IPS DF 4.7 (cell line): ENCODE results near the gene NAT8L.
"Not testable (repeated sequence)": the region's sequence is repeated elsewhere in the genome, so short reads cannot be mapped to it uniquely, and the experiment has no call there.

ENCODE experiments used
- DNase-seq: peaks from one replicate; pipeline ENCODE4 v3.0.0-alpha.2; 2013; ENCODE audit warnings: low spot score; ENCODE audit errors: extremely low read depth

Gene NAT8L, protein sequence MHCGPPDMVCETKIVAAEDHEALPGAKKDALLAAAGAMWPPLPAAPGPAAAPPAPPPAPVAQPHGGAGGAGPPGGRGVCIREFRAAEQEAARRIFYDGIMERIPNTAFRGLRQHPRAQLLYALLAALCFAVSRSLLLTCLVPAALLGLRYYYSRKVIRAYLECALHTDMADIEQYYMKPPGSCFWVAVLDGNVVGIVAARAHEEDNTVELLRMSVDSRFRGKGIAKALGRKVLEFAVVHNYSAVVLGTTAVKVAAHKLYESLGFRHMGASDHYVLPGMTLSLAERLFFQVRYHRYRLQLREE

DNA sequence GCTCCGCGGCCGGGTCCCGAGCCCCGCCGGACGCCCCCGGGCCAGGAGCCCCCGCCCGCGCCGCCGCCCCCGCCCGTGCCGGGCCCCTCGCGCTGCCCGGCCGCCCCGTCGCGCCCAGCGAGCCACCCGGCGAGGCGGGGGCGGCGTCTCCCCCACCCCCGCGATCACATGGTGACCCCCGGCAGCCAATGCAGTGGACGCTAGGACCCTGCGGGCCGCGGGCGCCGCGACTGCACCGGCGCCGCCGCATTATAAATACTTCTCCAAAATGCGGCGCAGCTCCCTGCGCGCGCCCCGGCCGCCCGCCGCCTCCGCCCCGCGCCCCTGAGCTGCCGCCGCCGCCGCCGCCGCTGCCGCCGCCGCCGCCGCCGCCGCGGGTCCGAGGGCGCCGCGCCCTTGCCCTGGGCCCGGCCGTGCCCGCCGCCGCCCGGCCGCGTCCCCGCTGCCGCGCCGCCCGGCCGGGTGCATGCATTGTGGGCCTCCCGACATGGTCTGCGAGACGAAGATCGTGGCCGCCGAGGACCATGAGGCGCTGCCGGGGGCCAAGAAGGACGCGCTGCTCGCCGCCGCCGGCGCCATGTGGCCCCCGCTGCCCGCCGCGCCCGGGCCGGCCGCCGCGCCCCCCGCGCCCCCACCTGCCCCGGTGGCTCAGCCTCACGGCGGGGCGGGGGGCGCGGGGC, at the start of gene NAT8L:
Gene NAT8L, plus strand, starts transcription at position 282 of the 680 bp plus-strand sequence. Its CDS starts 185 bp downstream, at position 467.
- no peak for DNase-seq

DNA sequence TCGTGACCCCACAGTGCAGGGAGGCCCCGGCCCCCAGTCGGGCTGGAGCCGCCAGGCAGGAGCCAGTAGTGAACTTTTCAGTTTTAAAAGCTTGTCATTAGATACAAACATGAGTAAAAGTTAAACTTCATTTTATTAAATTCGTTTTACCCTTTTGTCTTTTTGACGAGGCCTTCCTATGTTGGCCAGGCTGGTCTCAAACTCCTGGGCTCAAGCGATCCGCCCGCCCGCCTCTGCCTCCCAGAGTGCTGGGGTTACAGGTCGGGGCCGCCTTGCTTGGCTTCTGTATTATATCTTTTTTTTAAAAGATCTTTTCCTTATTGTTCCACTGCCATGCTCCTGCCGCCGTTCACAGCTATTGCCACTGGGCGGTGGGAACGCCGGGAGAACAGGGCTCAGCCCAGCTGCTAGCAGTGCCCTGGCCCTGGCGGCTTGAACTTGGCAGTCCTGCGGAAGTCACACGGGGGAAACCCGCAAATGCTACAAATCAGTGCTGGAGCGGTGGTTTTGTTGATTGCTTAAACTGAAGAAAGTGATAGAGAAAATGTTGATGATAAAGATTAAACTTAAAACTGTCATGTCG, 49.4 kb upstream of the NAT8L start:
- DNase-seq = no peak

DNA sequence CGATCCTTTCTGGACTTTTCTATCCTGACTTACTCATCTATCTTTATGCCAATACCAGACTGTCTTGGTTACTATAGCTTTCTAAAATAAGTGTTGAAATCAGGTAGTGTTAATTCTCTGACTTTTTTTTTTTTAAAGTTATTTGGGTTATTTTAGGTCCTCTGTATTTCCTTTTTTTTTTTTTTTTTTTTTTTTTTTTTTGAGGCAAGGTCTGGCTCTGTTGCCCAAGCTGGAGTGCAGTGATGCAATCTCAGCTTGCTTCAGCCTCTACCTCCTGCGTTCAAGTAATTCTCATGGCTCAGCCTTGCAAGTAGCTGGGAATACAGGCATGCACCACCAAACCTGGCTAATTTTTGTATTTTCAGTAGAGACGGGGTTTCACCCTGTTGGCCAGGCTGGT, 47.5 kb upstream of the NAT8L start:
- no peak for DNase-seq

DNA sequence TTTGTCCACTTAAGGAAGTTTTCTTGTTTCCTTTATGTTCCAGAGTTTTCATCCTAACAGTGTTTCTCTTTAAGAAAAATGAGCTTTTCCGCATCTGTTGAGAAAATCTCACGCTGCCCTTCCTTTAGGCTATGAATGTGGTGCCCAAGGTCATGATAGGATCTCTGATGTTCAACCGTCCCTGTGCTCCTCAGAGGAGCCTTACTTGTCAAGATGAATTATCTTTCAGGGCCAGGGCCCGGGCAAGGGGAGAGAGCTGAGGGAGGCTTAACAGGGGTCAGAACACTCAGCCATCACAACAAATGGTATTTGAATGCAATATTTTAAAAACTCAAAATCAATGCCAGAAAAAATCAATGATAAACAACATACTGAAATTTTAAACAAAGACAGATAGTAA, 44.1 kb upstream of the NAT8L start:
- no peak for DNase-seq

DNA sequence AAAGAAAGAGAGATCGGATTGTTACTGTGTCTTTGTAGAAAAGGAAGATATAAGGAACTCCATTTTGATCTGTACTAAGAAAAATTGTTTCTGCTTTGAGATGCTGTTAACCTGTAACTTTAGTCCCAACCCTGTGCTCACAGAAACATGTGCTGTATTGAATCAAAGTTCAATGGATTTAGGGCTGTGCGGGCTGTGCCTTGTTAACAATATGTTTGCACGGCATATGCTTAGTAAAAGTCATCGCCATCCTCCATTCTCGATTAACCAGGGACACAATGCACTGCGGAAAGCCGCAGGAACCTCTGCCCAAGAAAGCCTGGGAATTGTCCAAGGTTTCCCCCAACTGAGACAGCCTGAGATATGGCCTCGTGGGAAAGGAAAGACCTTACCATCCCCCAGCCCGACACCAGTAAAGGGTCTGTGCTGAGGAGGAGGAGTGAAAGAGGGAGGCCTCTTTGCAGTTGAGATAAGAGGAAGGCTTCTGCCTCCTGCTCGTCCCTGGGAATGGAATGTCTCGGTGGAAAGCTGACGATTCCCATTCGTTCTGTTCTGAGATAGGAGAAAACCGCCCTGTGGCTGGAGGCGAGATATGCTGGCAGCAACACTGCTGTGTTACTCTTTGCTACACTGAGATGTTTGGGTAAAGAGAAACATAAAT, 37.6 kb upstream of the NAT8L start:
- not testable (repeated sequence) for DNase-seq

DNA sequence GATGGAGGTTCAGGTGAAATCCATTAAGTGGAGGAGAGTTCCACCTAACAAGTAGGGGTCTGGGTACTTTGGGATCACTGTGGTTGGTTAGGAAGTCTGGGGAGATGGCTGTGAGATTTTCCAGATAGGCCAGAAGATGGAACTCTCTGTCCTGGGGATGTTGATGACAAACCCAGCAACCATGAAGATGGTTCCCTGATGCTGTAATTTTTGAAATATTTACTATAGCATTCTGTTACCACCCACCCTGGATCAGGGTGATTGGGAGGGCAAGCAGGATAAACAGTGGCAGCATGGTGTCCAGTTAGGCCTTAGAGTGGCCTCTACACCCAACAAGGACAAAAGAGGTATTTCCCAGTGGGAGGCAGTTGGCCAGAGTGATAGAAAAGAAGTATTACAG, 34.4 kb upstream of the NAT8L start:
- DNase-seq = no peak

DNA sequence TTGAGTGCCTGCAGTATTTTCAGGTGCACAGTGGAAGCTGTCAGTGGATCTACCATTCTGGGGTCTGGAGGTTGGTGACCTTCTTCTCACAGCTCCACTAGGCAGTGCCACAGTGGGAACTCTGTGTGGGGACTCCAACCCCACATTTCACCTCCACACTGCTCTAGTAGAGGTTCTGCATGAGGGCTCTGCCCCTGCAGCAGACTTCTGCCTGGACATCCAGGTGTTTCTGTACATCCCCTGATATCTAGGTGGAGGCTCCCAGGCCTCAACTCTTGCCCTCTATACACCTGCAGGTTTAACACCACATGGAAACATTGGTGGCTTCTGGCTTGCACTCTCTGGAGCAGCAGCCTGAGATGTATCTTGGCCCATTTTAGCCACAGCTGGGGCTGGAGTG, 33.3 kb upstream of the NAT8L start:
- DNase-seq = no peak

DNA sequence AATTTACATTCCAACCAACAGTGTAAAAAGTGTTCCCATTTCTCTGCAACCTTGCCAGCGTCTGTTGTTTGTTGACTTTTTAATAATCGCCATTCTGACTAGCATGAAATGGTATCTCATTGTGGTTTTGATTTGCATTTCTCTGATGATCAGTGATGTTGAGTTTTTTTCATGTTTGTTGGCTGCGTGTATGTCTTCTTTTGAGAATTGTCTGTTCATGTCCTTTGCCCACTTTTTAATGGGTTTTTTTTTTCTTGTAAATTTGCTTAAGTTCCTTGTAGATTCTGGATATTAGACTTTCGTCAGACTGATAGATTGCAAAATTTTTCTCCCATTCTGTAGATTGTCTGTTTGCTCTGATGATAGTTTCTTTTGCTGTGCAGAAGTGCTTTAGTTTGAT, 32.0 kb upstream of the NAT8L start:
- not testable (repeated sequence) for DNase-seq

DNA sequence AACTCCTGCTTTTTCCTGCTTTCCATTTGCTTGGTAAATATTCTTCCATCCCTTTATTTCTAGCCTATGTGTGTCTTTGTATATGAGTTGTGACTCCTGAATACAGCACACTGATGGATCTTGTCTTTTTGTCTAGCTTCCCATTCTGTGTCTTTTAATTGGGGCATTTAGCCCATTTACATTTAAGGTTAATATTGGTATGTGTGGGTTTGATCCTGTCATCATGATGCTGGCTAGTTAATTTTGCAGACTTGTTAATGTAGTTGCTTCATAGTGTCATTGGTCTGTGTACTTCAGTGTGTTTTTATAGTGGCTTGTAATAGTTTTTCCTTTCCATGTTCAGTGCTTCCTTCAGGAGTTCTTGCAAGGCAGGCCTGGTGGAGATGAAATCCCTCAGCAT, 28.0 kb upstream of the NAT8L start:
- DNase-seq = not testable (repeated sequence)

DNA sequence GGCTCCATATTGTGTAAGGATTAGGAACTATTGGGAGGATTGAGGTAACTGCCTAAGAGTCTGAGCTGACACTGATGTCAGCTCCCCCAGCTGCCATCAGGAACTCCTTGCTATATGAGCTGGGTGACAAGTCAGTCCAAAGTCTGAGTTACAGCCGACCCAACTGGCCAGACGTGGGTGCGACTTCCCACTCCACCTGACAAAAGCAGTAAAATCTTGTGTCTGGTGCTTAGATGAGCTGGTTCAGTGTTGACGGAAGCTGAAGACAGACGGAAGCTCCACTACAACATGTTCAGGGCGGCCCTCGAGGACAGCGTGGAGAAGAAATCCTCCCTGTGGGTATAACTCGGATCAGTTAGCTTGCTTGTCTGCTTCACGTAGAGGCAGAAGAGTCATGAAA, 22.8 kb upstream of the NAT8L start:
- DNase-seq = no peak

DNA sequence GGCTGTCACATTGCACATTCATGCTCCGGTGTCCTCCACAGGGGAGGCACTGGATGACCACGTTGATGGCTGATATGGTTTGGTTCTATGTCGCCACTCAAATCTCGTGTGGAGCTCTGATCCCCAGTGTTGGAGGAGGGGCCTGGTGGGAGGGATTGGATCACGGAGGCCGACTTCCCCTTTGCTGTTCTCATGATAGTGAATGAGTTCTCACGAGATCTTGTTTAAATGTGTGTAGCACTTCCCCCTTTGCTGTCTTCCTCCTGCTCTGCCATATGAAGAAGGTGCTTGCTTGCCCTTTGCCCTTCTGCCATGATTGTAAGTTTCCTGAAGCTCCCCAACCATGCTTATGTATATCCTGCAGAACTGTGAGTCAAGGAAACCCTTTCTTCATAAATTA, 22.3 kb upstream of the NAT8L start:
- DNase-seq = no peak

DNA sequence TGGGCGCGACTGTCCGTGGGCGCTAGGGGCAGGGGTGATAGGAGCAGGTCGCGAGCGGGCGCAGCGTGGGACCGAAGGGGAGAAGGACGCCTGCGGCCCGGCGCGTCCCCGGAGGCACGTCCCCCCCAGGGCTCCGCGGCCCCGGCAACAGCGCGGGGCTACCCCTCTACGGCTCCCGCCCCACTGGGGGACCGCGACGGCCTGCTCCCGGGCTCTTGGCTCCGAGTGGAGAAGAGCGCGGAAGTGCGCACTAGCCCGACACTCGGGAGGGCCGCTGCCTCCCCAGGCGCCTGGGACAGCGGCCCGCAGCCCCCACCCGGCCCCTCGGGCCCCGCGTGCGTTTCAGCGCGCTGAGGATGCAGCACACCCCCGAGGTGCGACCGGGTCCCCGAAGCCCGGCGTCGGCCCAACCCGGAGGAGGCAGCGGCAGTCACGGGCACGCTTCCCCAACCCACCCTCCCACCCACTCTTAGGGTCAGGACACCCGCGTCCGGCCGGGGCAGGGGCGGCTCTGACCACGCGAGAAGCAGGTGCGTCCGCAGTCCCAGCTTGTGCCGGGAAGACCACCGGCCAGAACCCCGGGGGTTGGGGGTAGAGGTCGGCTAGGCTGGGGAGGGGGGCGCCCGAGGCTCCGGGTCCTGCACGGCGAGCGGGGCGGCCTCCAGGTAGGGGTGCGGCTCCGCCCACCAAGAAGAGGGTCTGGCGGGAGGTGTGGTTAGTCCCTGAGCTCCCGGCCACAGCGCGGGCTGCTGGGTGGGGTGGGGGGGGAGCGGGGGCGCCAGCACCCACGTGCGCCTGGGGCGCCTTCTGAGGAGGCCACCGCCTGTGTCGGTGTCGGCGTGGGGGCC, 18.5 kb upstream of the NAT8L start:
- no peak for DNase-seq

DNA sequence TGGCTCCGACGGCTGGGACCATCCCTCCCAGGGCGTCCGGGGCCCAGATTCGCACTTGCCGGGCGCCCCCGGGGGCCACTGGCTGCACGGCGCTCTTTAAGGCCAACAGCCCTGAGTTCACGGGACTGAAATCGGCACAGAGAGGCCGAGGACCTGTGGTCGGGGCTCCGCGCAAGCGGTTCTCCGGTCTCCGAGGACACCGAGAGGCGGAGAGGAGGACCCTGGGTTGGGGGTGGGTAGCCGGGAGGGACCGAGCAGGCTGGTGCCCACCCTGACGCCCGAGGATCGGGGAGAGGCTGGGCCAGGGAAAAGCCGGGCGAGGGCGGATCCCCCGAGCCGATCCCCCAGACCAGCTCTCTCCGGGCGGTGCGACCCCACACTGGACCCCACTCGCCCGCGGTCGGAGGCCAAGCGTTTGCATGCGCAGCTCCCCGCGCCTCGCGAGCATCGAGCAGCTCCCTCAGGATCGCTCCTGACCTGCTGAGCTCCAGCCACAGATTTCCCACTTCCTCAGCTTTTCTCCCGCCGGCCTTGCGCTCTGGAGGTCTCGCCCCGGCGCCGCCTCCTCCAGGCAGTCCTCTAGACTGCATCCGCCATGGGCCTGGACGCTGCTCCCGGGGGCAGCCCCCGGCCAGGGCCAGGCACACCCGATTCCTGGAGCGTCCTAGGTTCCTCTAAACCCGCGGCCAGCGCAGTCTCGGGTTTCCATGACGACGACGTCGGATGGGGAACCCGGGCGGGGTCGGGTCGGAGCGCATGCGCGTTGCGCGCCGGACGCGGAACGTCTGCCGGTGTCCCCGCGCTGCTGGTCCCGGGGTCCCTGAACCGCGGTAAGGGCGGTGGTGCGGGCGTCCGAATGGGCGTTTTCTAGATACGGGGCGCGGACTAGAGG, 17.6 kb upstream of the NAT8L start:
- peak; percentile 53 for DNase-seq

DNA sequence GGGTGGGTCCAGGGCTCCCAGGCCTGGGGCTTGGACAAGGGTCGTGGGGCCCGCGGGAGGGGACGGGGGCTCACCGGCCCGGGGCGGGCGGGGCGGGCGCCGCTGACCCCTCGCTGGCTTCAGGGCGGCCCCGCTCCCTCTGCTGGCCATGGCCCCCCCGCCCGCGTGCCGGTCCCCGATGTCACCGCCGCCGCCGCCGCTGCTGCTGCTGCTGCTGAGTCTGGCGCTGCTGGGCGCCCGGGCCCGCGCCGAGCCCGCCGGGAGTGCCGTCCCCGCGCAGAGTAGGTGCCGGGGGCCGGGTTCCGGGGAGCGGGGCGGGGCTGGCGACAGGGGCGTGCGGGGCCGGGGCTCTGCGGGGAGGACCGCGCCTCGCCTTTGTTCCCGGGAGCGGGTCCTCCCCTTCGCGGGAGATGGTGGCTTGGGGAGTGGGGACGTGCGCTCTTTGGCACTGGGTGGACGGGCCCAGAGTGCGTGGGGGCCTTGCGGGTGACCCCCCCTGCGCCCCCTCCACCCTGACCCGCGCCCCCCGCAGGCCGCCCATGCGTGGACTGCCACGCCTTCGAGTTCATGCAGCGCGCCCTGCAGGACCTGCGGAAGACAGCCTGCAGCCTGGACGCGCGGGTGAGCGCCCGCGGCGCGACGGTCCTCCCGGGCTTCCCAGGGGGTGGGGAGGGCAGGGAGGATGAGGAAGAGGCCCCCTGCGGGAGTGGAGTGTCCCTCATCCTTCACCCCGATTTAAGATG, 16.8 kb upstream of the NAT8L start:
- DNase-seq = no peak

DNA sequence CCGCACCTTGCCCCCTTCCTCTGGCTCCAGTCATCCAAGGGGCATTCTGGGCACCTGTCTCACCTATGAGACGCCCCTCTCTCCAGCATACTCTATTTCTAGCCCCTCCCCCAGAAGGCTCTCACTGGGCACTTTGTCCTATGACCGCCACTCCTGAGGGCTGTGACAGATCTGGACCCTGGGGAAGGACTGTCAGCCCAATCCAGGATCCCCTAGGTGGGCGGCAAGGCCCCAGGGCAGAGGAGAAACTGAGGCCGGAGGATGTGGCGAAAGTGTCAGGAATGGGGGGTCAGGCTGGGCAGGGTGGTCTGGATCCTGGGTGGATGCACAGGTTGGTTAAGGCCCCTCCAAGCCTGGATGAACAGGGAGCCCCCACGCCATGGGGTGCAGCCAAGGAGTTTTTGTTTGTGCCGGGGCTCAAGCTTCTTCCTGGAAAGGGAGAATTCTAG, 16.2 kb upstream of the NAT8L start:
- no peak for DNase-seq

DNA sequence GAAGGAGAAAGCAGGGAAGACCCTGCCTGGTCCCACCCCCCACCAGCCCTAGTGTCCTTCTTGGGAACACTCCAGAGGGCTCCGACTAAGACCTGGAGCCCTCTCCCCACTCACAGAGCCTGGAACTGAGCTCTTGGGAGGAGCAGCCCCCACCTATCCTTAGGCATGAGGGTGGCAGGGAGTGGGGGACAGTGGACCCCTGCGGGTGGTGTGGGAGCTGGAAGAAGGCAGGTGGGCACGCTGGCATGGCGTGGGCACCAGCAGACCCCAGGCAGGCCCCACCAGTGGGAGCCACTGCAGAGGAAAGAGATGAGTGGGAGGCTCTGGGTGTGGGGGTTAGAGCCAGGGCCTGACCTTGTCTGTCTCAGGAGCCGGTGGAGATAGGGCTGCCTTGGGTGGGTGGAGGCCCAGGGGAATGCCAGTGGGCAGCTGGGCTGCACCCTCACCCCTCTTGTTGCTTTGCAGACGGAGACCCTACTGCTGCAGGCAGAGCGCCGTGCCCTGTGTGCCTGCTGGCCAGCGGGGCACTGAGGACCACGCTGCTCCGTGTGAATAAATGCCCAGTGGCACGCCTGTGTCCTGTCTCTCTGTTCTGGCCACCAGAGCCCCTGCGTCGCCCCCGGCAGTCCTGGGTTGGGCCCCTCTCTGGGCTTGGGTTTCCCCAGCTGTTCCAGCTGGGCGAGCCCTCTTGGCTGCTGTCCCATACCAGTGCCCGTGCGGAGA, 15.6 kb upstream of the NAT8L start:
- no peak for DNase-seq

DNA sequence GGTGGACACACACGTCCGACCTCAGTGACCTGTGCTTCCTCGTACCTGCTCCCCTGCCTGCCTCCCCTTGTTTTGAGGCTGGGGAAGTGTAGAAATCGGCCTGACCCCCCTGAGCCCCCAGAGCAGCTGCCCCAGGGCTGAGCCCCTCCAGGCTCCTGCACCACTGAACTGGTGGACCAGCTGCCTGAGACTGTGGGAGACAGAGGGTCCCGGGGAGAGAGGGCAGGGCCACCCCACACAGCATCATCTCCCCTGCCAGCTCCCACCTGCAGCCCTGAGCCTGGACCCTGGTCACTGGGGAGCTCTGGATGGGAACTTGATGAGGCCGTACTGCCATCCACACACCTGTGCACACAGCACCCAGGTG, 15.0 kb upstream of the NAT8L start:
- no peak for DNase-seq

DNA sequence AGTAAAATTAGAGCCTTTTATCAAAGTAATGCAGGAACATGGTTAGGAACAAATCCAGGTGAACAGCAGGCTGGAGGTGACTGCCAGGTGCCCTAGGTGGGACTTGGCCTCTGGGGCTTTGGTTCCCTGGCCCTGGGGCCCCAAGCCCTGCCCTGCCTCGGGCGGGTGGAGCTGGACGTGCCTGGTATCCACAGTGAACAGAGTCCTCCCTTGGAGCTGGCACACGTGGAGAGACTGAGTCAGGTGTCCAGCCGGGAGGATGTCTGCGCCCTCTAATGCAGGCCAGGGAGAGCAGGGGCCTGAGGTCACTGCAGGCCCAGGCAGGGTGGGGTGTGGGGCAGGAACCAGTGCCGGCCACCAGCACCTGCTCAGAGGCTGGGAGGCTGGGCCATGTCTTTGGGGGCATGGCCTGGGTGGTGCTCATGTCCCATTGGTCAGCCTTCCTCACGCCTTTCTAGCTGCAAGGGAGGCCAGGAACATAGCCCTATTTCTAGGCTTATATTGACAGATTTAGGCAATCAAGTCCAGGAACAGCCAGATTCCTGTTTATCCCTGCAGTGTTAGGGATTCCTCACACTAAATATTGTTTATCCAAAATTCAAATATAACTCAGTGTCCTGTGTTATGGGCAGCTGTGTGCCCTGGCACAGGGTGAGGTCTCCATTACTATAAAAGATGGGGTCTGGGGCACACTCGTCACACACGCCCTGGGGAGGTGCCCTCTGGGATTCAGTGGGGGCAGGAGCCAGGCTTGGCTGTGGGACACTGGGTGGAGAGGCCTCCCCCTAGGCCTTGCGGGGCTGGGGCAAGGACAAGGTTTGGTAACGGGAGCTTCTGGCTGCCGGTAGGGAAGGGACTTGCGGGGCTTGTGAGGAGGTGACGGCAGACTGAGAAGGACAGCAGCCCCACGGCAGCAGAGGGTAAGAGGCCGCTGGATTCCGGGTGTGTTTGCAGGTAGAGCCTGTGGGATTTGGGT, 14.3 kb upstream of the NAT8L start:
- no peak for DNase-seq
